HepG2 (cell line): ENCODE data around the gene THADA. TPM values are rescaled to one million over a fixed set of nuclear protein-coding genes. Genes with fewer than 3 reads are reported as not detected.

ENCODE experiments used
- CBFB ChIP-seq: sonication (generic); formaldehyde crosslinking; IDR thresholded peaks from 2 replicates; pipeline ENCODE4 v1.4.0; 2020; ENCODE audit warnings: missing genetic modification reagents
- CREB3 ChIP-seq: sonication (generic); formaldehyde crosslinking; IDR thresholded peaks from 2 replicates; pipeline ENCODE4 v1.5.0; 2020; ENCODE audit warnings: missing genetic modification reagents
- FIP1L1 ChIP-seq: fragments of 200-400 bp; formaldehyde crosslinking; IDR thresholded peaks from 2 replicates; pipeline ENCODE4 v1.6.1; 2018; ENCODE audit warnings: low read depth, mild to moderate bottlenecking, low read length, moderate library complexity, borderline replicate concordance; ENCODE audit not compliant: insufficient read depth
- HNF4A ChIP-seq: sonication (generic); formaldehyde crosslinking; IDR thresholded peaks from 2 replicates; pipeline ENCODE4 v1.4.0; 2020; ENCODE audit warnings: missing genetic modification reagents
- NFAT5 ChIP-seq: sonication (generic); formaldehyde crosslinking; IDR thresholded peaks from 2 replicates; pipeline ENCODE4 v1.4.0; 2020; ENCODE audit warnings: missing genetic modification reagents
- PHF8 ChIP-seq: sonication (generic); formaldehyde crosslinking; IDR thresholded peaks from 2 replicates; pipeline ENCODE4 v1.5.0; 2020; ENCODE audit warnings: missing genetic modification reagents
- RERE ChIP-seq: IDR thresholded peaks from 2 replicates; pipeline ENCODE4 v1.6.1; 2016; ENCODE audit warnings: low read depth, missing genetic modification reagents, missing compliant biosample characterization
- SYNCRIP ChIP-seq: fragments of 200-400 bp; formaldehyde crosslinking; IDR thresholded peaks from 2 replicates; pipeline ENCODE4 v1.6.1; 2018; ENCODE audit warnings: mild to moderate bottlenecking, low read depth, low read length; ENCODE audit not compliant: insufficient read depth
- TRIM22 ChIP-seq: fragments of 450-650 bp; IDR thresholded peaks from 2 replicates; pipeline ENCODE4 v1.6.1; 2017
- YEATS4 ChIP-seq: sonication (generic); formaldehyde crosslinking; IDR thresholded peaks from 2 replicates; pipeline ENCODE4 v1.4.0; 2020; ENCODE audit warnings: missing genetic modification reagents, borderline replicate concordance
- ZNF264 ChIP-seq: sonication (generic); formaldehyde crosslinking; IDR thresholded peaks from 2 replicates; pipeline ENCODE4 v1.4.0; 2020; ENCODE audit warnings: missing genetic modification reagents
- ZNF460 ChIP-seq: sonication (generic); formaldehyde crosslinking; IDR thresholded peaks from 2 replicates; pipeline ENCODE4 v1.5.1; 2020; ENCODE audit warnings: missing genetic modification reagents, mild to moderate bottlenecking, borderline replicate concordance
- ZNF616 ChIP-seq: sonication (generic); formaldehyde crosslinking; IDR thresholded peaks from 2 replicates; pipeline ENCODE4 v1.5.0; 2020; ENCODE audit warnings: low read depth, mild to moderate bottlenecking, missing genetic modification reagents
- ZNF782 ChIP-seq: sonication (generic); formaldehyde crosslinking; IDR thresholded peaks from 2 replicates; pipeline ENCODE4 v1.4.0; 2020; ENCODE audit warnings: missing genetic modification reagents, mild to moderate bottlenecking, borderline replicate concordance
- ZNF816 ChIP-seq: sonication (generic); formaldehyde crosslinking; IDR thresholded peaks from 2 replicates; pipeline ENCODE4 v1.8.0; 2022; ENCODE audit warnings: missing genetic modification reagents, mild to moderate bottlenecking, borderline replicate concordance
- ZNF850 ChIP-seq: sonication (generic); formaldehyde crosslinking; conservative IDR thresholded peaks from 2 replicates; pipeline ENCODE4 v1.9.0; 2021; ENCODE audit warnings: mild to moderate bottlenecking, missing genetic modification reagents
- polyA plus RNA-seq, 8 experiments: library from polyadenylated mRNA; depleted of rRNA in 3 of 8; stranded (reverse) in 7 of 8; unstranded in 1 of 8; fragments of >200 nt; fragmentation: Illumina TruSeq in 4 of 8; extraction: Trizol in 4 of 8; gene quantifications; 2 replicates each; pipeline versions ENCODE4 v1.2.1 to v1.2.3, GENCODE V29; 2011 to 2016; ENCODE audit warnings: low read depth in 4 of 8, missing spikeins in 1 of 8, mixed read lengths in 1 of 8; ENCODE audit not compliant: insufficient read depth in 1 of 8
- total RNA-seq, 5 experiments: library from RNA; depleted of rRNA; stranded (reverse); fragments of >200 nt; fragmentation: Illumina TruSeq; extraction: Trizol; gene quantifications; 2 replicates each; pipeline ENCODE4 v1.2.3, GENCODE V29; 2016; ENCODE audit warnings: low read depth in 1 of 5

THADA gene
- total and polyA plus RNA-seq, 2 of the 13 experiments (the other 11 are each of a cell fraction or from before 2014, with no cell fraction given), result 12.7 to 21.7 TPM

GRCh38 chr2:43462866-43463641 is 132.8 kb downstream of the THADA start (continued):
- TF ChIP-seq RERE (CRISPR knock-in tag) (peak; percentile 93), ZNF782 (no peak), SYNCRIP (no peak), CBFB (CRISPR knock-in tag) (0 out of 2 replicates have a peak, but pooled peaks have one; percentile 39), PHF8 (no peak), CREB3 (CRISPR knock-in tag) (no peak), ZNF460 (CRISPR knock-in tag) (no peak), FIP1L1 (no peak), NFAT5 (CRISPR knock-in tag) (no peak), ZNF816 (CRISPR knock-in tag) (peak; percentile 74; the same call in 1 of the 2 replicates), YEATS4 (no peak), TRIM22 (no peak), ZNF616 (CRISPR knock-in tag) (no peak), HNF4A (CRISPR knock-in tag) (peak; percentile 60), ZNF264 (CRISPR knock-in tag) (no peak), ZNF850 (CRISPR knock-in tag) (no peak)
